SK-N-SH treated with all-trans-retinoic acid at 6 μM for 48 hours (cell line): Measurements from ENCODE around the gene ZGRF1.

Source experiments
- ARNTL ChIP-seq: fragments of 450-650 bp; formaldehyde crosslinking; IDR thresholded peaks from 2 replicates; pipeline ENCODE4 v1.5.0; 2020; ENCODE audit warnings: low read depth, mild to moderate bottlenecking, moderate library complexity, borderline replicate concordance
- ZFP3 ChIP-seq: fragments of 250-450 bp; sonication (Bioruptor Pico); IDR thresholded peaks from 2 replicates; pipeline ENCODE4 v1.5.0; 2020; ENCODE audit warnings: mild to moderate bottlenecking, moderate library complexity

DNA sequence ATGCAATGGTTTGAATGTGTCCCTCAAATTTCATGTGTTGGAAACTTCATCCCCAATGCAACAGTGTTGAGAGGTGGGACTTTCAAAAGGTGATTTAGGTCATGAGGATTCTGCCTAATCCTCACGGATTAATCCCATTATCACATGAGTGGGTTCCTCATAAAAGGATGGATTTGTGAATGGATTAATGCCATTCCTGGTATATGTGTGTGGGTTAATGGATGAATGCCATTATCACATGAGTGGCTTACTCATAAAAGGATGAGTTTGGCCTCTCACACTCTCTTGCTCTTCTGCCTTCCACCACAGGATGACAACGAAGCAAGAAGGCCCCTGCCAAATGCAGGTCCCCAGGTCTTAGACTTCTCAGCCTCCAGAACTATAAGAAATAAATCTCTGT, 90.2 kb downstream of the ZGRF1 start:
- TF ChIP-seq ZFP3 (CRISPR knock-in tag) (no peak), ARNTL (CRISPR knock-in tag) (no peak)
